Activated naive CD4-positive, alpha-beta T cell treated with anti-CD3 and anti-CD28 coated beads, Interleukin-2, amount 50 U/mL, for 24 hours (primary cell): ENCODE results near the gene SCN1B.
"Not testable (repeated sequence)": the region's sequence is repeated elsewhere in the genome, so short reads cannot be mapped to it uniquely, and the experiment has no call there.

ENCODE experiments used
- H3K27ac Mint-ChIP-seq: one replicate; pipeline ENCODE4 v1.8.0; 2021; ENCODE audit warnings: mild to moderate bottlenecking, mixed read lengths
- H3K27me3 Mint-ChIP-seq: one replicate; pipeline ENCODE4 v1.8.0; 2021; ENCODE audit warnings: mixed read lengths
- H3K36me3 Mint-ChIP-seq: one replicate; pipeline ENCODE4 v1.8.0; 2021; ENCODE audit warnings: mixed read lengths
- H3K4me1 Mint-ChIP-seq: one replicate; pipeline ENCODE4 v1.8.0; 2021; ENCODE audit warnings: mixed read lengths
- H3K4me3 Mint-ChIP-seq: one replicate; pipeline ENCODE4 v1.8.0; 2021; ENCODE audit warnings: mild to moderate bottlenecking, mixed read lengths
- H3K9me3 Mint-ChIP-seq: one replicate; pipeline ENCODE4 v1.8.0; 2021; ENCODE audit warnings: mixed read lengths

SCN1B gene

GRCh38 chr19:34998224-34998623, 32.0 kb upstream of the SCN1B start:
- H3K4me1 Mint-ChIP-seq, result peaks cover 60% of the 10 kb centered on the region
- not testable (repeated sequence) for H3K27me3 Mint-ChIP-seq, H3K9me3 Mint-ChIP-seq, H3K4me3 Mint-ChIP-seq, H3K36me3 Mint-ChIP-seq
- H3K27ac Mint-ChIP-seq, result peak overlapping the region; percentile 98

GRCh38 chr19:34998777-34999497, 31.3 kb upstream of the SCN1B start:
- Mint-ChIP-seq H3K27me3 (no peaks in the 10 kb centered on the region), H3K4me1 (peaks cover 66% of the 10 kb centered on the region), H3K27ac (peak overlapping the region; percentile 86), H3K9me3 (no peaks in the 10 kb centered on the region), H3K4me3 (peak overlapping the region; percentile 86), H3K36me3 (peaks cover 4% of the 10 kb centered on the region)

GRCh38 chr19:34999498-35000337, 30.6 kb upstream of the SCN1B start, which contains the start of gene GRAMD1A:
Gene GRAMD1A, plus strand, starts transcription at chr19:35000323. Its CDS starts 156 bp downstream, at chr19:35000479.
- Mint-ChIP-seq H3K36me3 (peaks cover 4% of the 10 kb centered on the region), H3K4me3 (peak within 1 kb of the TSS; percentile 97), H3K27me3 (no peaks in the 10 kb centered on the region), H3K4me1 (peaks cover 73% of the 10 kb centered on the region), H3K9me3 (no peaks in the 10 kb centered on the region), H3K27ac (peak within 1 kb of the TSS; percentile 99)

- H3K36me3 Mint-ChIP-seq, result peaks cover 4% of the 10 kb centered on the region
- no peak overlapping the region for H3K27ac Mint-ChIP-seq
- H3K4me3 Mint-ChIP-seq, result no peak overlapping the region
- H3K4me1 Mint-ChIP-seq, result peaks cover 78% of the 10 kb centered on the region
- H3K27me3 Mint-ChIP-seq, result no peaks in the 10 kb centered on the region
- no peaks in the 10 kb centered on the region for H3K9me3 Mint-ChIP-seq
Measured at GRCh38 chr19:35000338-35000646, 30.0 kb upstream of the SCN1B start.

GRCh38 chr19:35000647-35001501, 29.4 kb upstream of the SCN1B start:
- peak overlapping the region; percentile 99 for H3K27ac Mint-ChIP-seq
- H3K9me3 Mint-ChIP-seq, result no peaks in the 10 kb centered on the region
- peaks cover 4% of the 10 kb centered on the region for H3K36me3 Mint-ChIP-seq
- H3K4me3 Mint-ChIP-seq, result peak overlapping the region; percentile 97
- H3K27me3 Mint-ChIP-seq, result no peaks in the 10 kb centered on the region
- peaks cover 83% of the 10 kb centered on the region for H3K4me1 Mint-ChIP-seq

GRCh38 chr19:35002037-35002535, 28.2 kb upstream of the SCN1B start:
- peak overlapping the region; percentile 97 for H3K4me3 Mint-ChIP-seq
- peaks cover 81% of the 10 kb centered on the region for H3K4me1 Mint-ChIP-seq
- peak overlapping the region; percentile 99 for H3K27ac Mint-ChIP-seq
- H3K9me3 Mint-ChIP-seq, result no peaks in the 10 kb centered on the region
- H3K27me3 Mint-ChIP-seq, result no peaks in the 10 kb centered on the region
- peaks cover 4% of the 10 kb centered on the region for H3K36me3 Mint-ChIP-seq

- Mint-ChIP-seq H3K4me3 (no peak overlapping the region), H3K27me3 (no peaks in the 10 kb centered on the region), H3K27ac (peak overlapping the region; percentile 72), H3K9me3 (no peaks in the 10 kb centered on the region), H3K36me3 (peaks cover 4% of the 10 kb centered on the region), H3K4me1 (peaks cover 59% of the 10 kb centered on the region)
Measured at GRCh38 chr19:35004517-35005255, 25.6 kb upstream of the SCN1B start.

GRCh38 chr19:35005256-35005977, 24.9 kb upstream of the SCN1B start:
- Mint-ChIP-seq H3K27ac (no peak overlapping the region), H3K4me3 (no peak overlapping the region), H3K36me3 (peaks cover 6% of the 10 kb centered on the region), H3K4me1 (peaks cover 62% of the 10 kb centered on the region), H3K9me3 (no peaks in the 10 kb centered on the region), H3K27me3 (no peaks in the 10 kb centered on the region)

- H3K36me3 Mint-ChIP-seq, H3K27me3 Mint-ChIP-seq, H3K9me3 Mint-ChIP-seq, H3K4me3 Mint-ChIP-seq, H3K27ac Mint-ChIP-seq: not testable (repeated sequence)
- peaks cover 66% of the 10 kb centered on the region for H3K4me1 Mint-ChIP-seq
Measured at GRCh38 chr19:35006007-35006341, 24.3 kb upstream of the SCN1B start.

GRCh38 chr19:35006342-35006998, 23.8 kb upstream of the SCN1B start:
- Mint-ChIP-seq H3K4me1 (peaks cover 66% of the 10 kb centered on the region), H3K9me3 (no peaks in the 10 kb centered on the region), H3K4me3 (no peak overlapping the region), H3K27ac (peak overlapping the region; percentile 30), H3K36me3 (peaks cover 3% of the 10 kb centered on the region), H3K27me3 (no peaks in the 10 kb centered on the region)

GRCh38 chr19:35006999-35007365, 23.3 kb upstream of the SCN1B start:
- H3K27ac Mint-ChIP-seq, result peak overlapping the region; percentile 9
- peaks cover 65% of the 10 kb centered on the region for H3K4me1 Mint-ChIP-seq
- H3K36me3 Mint-ChIP-seq, result peaks cover 3% of the 10 kb centered on the region

GRCh38 chr19:35007427-35007826, 22.8 kb upstream of the SCN1B start:
- H3K36me3 Mint-ChIP-seq, H3K27ac Mint-ChIP-seq: not testable (repeated sequence)

More at GRCh38 chr19:35006999-35007365, 23.3 kb upstream of the SCN1B start:
- H3K4me3 Mint-ChIP-seq, result no peak overlapping the region
- H3K9me3 Mint-ChIP-seq, result no peaks in the 10 kb centered on the region
- no peaks in the 10 kb centered on the region for H3K27me3 Mint-ChIP-seq

GRCh38 chr19:35008891-35009341, 21.4 kb upstream of the SCN1B start:
- peaks cover 6% of the 10 kb centered on the region for H3K36me3 Mint-ChIP-seq
- no peak overlapping the region for H3K4me3 Mint-ChIP-seq
- peak overlapping the region; percentile 72 for H3K27ac Mint-ChIP-seq
- H3K4me1 Mint-ChIP-seq, result peaks cover 65% of the 10 kb centered on the region
- no peaks in the 10 kb centered on the region for H3K9me3 Mint-ChIP-seq
- no peaks in the 10 kb centered on the region for H3K27me3 Mint-ChIP-seq

More at GRCh38 chr19:35007427-35007826, 22.8 kb upstream of the SCN1B start:
- H3K4me3 Mint-ChIP-seq, H3K27me3 Mint-ChIP-seq, H3K9me3 Mint-ChIP-seq: not testable (repeated sequence)
- H3K4me1 Mint-ChIP-seq, result peaks cover 65% of the 10 kb centered on the region
